ENCODE measurements around the gene GRID1.

GRCh38 chr10:86393362-86393761 lies 26.8 kb upstream of the GRID1 start:
- no peak for TF ChIP-seq CTCF (IDR thresholded peaks at IDR 0.05)
- TF ChIP-seq ZFX (IDR thresholded peaks at IDR 0.05; ENCODE audit: borderline replicate concordance), result no peak

Measured in 22Rv1 (cell line).